GM19397 (cell line): Measurements from ENCODE around the gene SHISA9.

Source experiments
- ATAC-seq: cut with Tn5 transposase; IDR thresholded peaks from one replicate; pipeline ENCODE4 v1.9.1; 2021; ENCODE audit warnings: mild to moderate bottlenecking, moderate library complexity; ENCODE audit not compliant: unreplicated experiment

The SHISA9 gene

DNA sequence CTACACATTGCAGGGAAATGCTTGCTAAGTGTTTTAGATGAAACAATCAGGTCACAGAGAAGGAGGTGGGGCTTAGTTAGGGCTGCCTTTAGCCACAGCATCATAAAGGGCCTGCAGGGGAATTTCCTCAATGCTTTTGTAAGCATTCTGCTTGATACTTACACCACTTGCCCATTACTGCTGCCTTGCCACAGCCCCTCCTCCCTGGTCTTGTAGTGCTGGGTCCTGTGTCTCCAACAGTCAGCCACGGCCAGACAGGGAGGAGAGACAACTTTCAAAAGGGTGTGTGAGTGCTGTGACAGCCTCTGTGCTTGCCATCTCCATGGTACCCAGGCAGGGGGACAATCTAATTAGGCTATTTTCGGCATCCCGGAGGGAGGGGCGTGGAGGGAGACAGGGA lies 111.2 kb downstream of the SHISA9 start:
- no peak for ATAC-seq

GRCh38 chr16:13013043-13013442 lies 111.6 kb downstream of the SHISA9 start:
- no peak for ATAC-seq

DNA sequence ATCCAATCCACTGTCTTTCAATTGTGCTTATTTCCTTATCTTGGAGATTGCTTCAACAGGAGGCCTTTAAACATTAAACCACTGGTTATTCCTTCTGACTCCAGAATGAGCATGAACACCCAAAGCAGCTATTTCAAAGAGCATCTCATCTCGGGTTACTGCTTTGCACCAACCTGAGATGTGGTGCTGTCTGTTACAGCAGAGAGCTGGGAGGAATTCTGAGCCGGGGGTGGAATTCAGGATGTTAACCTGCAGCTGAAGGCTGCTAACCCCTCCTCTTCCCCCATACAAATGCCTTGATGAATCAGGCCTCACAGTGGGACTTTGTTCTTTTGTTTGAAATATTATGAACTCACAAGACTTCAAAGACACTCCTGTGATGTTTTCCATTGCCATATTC lies 113.1 kb downstream of the SHISA9 start:
- ATAC-seq, result no peak

- ATAC-seq, result no peak
These were observed 116.6 kb downstream of the SHISA9 start for GRCh38 chr16:13018026-13018425.

- no peak for ATAC-seq
These were observed 120.6 kb downstream of the SHISA9 start for GRCh38 chr16:13021996-13022395.

- no peak for ATAC-seq
These were observed 128.4 kb downstream of the SHISA9 start for GRCh38 chr16:13029786-13030185.

DNA sequence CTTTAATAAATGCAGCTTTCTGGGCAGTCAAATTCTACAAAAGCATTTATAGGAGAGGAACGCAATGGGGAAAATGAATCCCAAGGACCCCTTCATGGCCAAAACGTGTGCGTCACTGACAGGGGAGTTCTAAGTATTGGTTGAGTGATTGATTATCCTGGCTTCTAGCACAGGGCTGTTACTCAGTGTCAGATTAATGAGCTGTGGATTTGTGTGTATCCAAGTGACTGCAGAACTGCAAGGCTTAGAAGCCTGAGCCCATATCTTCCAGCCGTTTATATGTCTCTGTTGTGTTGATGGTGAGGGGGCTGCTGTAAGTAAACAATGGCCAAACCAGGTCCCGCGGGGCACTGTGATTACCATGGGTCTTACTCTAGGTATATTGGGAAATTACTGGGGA lies 129.4 kb downstream of the SHISA9 start:
- no peak for ATAC-seq

- ATAC-seq, result no peak
These were observed 131.5 kb downstream of the SHISA9 start for GRCh38 chr16:13032911-13033310.

GRCh38 chr16:13036600-13036999 lies 135.2 kb downstream of the SHISA9 start:
- no peak for ATAC-seq

DNA sequence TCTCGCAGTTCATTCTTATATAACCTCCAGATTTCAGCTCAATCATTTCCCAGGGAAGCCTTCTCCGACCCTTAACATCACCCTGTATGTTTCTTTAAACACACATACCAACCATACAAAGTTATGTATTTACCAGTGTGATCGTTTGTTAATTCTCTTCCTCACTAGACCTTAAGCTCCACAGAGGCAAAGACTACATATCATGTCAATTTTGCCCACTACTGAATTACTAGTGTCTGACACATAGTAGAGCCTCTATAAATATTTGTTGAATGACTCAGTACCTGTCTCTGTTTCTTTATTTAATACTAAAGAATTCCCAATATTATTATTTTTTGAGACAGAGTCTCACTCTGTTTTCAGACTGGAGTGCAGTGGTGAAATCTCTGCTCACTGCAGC lies 137.2 kb downstream of the SHISA9 start:
- ATAC-seq, result no peak

- ATAC-seq, result no peak
These were observed 138.1 kb downstream of the SHISA9 start for GRCh38 chr16:13039526-13039925.

DNA sequence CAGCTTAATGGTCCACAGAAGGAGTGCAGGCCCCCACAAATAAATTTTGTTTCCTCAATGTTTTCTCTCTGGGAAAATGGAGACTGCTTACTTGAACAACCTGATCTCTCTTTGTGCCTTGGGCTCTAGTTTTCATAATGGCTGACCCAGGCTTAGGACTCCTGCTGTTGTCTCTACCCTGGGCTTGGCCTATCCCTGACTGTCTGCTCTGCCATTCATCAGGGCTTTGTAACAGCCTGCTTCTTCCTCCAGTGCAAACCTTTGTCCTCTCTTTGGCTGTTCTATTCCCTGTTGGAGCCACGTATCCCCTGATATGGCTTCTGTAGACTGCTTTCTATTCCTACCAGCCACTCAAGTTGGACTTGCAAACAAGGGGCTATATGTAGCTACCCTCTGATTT lies 139.8 kb downstream of the SHISA9 start:
- no peak for ATAC-seq

- no peak for ATAC-seq
These were observed 140.4 kb downstream of the SHISA9 start for GRCh38 chr16:13041646-13042290.

DNA sequence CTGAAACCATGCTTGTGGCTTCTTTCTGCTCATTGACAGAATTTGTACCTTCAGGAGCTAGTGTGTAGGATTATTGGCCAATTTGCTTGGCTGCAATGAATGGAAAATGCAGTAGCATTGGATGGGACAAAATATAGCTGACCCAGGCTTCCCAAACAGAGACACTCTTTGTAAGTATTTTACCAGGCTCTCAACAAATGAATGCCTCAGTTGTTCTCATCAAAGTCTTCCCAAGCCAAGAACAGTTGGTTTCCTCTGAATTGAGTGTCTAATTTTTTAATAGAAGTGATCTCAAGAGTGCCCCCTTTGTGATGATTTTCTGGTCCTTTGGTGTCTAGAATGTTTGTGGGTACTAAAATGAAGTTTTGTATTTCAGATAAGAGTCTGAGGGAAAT lies 140.9 kb downstream of the SHISA9 start:
- ATAC-seq, result no peak

- no peak for ATAC-seq
These were observed 144.8 kb downstream of the SHISA9 start for GRCh38 chr16:13046061-13046821.

GRCh38 chr16:13047276-13047675 lies 145.9 kb downstream of the SHISA9 start:
- ATAC-seq, result no peak

DNA sequence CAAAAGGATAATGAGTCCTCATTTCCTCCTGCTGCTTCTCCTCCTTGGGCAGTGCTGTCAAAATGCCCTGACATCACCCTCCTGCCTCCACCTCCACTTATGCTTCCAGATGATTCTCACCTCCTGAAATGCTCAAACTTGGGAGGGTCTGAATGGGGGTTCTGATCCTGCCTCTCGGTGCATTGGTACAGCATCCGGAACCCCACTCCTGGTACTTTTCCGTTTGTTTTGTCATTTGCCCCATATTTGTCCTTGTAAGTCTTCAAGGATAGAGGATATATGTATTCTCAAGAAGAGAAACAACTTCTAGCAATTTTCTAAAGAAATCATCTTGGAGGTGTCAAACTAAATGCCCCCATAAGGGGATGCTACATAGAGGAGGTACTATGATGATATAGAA lies 148.3 kb downstream of the SHISA9 start:
- ATAC-seq, result no peak

DNA sequence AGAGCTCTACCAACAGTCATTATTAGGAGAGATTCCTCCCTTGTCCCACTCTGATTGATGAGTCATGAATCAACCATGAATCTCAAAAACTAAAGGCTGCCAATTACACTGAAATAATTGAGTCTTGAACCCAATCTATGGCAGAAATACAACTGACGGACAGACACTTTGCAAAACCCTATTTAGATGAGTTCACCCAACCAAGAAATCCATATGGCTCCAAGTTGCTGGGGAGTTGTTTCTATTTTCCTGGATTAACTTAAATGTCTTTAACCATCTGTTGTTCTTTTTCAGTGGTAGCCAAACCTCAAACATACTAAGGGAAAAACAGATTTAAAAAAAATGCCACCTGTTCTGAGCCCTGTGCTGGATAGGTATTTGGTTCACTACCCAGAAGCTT lies 151.0 kb downstream of the SHISA9 start:
- ATAC-seq, result no peak

DNA sequence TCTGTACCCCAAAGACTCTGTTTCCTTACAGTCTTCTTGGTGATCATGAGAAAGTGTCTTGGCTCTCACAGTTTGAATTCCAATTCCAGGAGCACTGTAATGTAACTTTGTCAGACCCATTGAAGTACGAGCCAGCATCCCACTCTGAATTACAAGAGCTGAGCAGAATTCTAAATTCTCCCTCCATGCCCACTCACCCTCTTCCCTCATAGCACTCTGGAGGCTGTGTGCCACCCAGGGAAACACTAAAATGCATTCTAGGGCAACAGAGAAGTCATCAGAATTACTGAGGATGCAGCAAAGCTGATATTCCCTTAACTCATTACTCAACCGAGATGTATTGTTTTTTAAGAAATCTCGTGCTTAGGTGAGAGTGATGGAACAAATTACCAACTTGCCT lies 154.1 kb downstream of the SHISA9 start:
- ATAC-seq, result no peak

DNA sequence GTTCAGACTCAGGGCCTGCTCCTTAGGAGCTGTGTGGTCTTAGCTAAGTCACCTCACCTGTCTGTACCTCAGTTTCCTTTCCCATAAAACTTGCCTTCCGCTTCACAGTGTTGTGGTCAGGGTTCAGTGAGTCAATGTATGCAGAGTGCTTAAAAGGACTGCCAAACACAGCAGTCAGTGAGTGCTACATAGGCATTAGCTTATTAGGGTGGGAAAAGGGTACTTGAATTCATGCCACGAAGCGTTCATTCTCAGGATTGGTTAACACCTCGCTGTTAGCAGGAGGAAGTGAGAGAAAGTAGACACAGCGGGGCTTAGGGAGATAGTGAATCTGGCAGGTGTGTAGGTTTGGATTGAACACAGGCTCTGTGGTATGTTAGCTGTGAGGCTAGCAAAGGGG lies 155.2 kb downstream of the SHISA9 start:
- no peak for ATAC-seq

- no peak for ATAC-seq
These were observed 159.5 kb downstream of the SHISA9 start for GRCh38 chr16:13060932-13061331.

DNA sequence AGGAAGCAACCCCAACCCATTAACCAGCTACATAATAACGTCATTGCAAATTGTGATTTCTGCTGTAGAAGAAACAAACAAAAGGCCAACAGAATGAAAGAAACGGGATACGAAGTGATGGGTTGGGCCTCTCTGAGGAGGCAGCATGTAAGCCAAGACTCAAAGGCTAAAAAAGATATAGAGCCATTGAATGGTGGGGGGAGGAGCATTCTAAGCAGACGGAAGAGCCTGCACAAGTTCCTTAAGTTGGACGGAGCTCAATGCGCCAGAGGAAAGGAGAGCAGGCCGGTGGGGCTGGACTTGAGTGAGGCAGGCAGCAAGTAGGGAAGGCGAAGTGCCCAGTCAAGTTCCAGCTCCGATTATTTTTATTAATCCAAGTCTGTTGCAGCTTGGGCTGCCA lies 160.3 kb downstream of the SHISA9 start:
- no peak for ATAC-seq

- ATAC-seq, result no peak
These were observed 160.8 kb downstream of the SHISA9 start for GRCh38 chr16:13062219-13062618.
